ENCODE measurements around the gene GPR139. TPM values are rescaled to one million over a fixed set of nuclear protein-coding genes. Genes with fewer than 3 reads are reported as not detected.
A peak's percentile ranks its signal among the peaks of the same experiment; 100 is the strongest.

GPR139 gene
- total RNA-seq, 1 donor from 2014 or later: not detected

GRCh38 chr16:19991614-19992013 lies 82.1 kb downstream of the GPR139 start:
- intact Hi-C loops (cut with DNase I): no loop called here
- Histone ChIP-seq H3K27me3 (no peaks in the 10 kb centered on the region), H3K36me3 (no peaks in the 10 kb centered on the region), H3K4me1 (no peaks in the 10 kb centered on the region), H3K27ac (no peak overlapping the region), H3K4me3 (no peak overlapping the region), H3K9me3 (no peaks in the 10 kb centered on the region)
- no peak for TF ChIP-seq POLR2A (IDR thresholded peaks at IDR 0.05)
- no peak for TF ChIP-seq POLR2AphosphoS5 (IDR thresholded peaks at IDR 0.05; ENCODE audit: insufficient read depth in 1 of 2, low read depth in 1 of 2)
- TF ChIP-seq, protein P1, sequence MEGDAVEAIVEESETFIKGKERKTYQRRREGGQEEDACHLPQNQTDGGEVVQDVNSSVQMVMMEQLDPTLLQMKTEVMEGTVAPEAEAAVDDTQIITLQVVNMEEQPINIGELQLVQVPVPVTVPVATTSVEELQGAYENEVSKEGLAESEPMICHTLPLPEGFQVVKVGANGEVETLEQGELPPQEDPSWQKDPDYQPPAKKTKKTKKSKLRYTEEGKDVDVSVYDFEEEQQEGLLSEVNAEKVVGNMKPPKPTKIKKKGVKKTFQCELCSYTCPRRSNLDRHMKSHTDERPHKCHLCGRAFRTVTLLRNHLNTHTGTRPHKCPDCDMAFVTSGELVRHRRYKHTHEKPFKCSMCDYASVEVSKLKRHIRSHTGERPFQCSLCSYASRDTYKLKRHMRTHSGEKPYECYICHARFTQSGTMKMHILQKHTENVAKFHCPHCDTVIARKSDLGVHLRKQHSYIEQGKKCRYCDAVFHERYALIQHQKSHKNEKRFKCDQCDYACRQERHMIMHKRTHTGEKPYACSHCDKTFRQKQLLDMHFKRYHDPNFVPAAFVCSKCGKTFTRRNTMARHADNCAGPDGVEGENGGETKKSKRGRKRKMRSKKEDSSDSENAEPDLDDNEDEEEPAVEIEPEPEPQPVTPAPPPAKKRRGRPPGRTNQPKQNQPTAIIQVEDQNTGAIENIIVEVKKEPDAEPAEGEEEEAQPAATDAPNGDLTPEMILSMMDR (IDR thresholded peaks at IDR 0.05): no peak
- peak in 1 of 2 donors; percentile 34 for DNase-seq (ENCODE audit: extremely low spot score in 2 of 2)

DNA sequence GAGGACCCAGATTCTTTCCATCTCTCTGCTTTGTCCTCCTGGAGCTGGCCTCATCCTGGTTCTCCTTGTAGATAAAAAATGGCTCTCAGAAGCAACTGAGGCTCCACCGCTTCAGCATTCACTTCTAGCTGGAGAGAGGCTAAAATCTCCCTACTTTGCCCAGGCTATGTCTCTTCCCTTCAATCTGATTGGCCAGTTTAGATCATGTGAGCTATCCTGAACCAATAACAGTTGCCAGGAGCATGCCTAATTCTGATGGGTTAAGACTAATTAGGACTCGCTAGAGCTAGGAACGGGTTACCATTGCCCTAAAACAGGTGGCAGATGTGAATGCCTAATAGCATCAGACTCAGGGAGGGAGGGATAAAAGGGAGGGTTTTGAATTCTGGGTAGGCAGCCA lies 89.6 kb downstream of the GPR139 start:
- no peak for DNase-seq (ENCODE audit: extremely low spot score in 2 of 2)
- no peaks in the 10 kb centered on the region for H3K4me1 ChIP-seq
- no peaks in the 10 kb centered on the region for H3K36me3 ChIP-seq
- H3K27me3 ChIP-seq: no peaks in the 10 kb centered on the region
- intact Hi-C loops (cut with DNase I): no loop called here
- H3K27ac ChIP-seq: no peak overlapping the region
- H3K4me3 ChIP-seq: no peak overlapping the region
- no peaks in the 10 kb centered on the region for H3K9me3 ChIP-seq
- TF ChIP-seq POLR2A (IDR thresholded peaks at IDR 0.05) (no peak), POLR2AphosphoS5 (IDR thresholded peaks at IDR 0.05; ENCODE audit: insufficient read depth in 1 of 2, low read depth in 1 of 2) (no peak)
- TF ChIP-seq, protein P1 (IDR thresholded peaks at IDR 0.05): no peak

Other genes with a start within 250 kb of the GPR139 start
- 44.7 TPM for gene GPRC5B, start 189.0 kb downstream of the GPR139 start, total RNA-seq